GM12878 (cell line): ENCODE measurements around the gene RALGAPA2.

Source experiments
- CREB1 ChIP-seq: IDR thresholded peaks from 2 replicates; pipeline ENCODE4 v1.6.1; 2012; ENCODE audit warnings: low read depth, mild to moderate bottlenecking, inconsistent platforms
- EED ChIP-seq: sonication (generic); IDR thresholded peaks from 2 replicates; pipeline ENCODE4 v1.6.1; 2016; ENCODE audit warnings: antibody characterized with exemption, low read depth
- GATAD2B ChIP-seq: fragments of 450-650 bp; conservative IDR thresholded peaks from 2 replicates; pipeline ENCODE4 v1.6.1; 2017; ENCODE audit warnings: low read depth, mild to moderate bottlenecking, moderate library complexity
- POLR2A ChIP-seq: IDR thresholded peaks from 2 replicates; pipeline ENCODE4 v1.6.1; 2011; ENCODE audit warnings: low read depth, mild to moderate bottlenecking, low read length
- POLR2AphosphoS2 ChIP-seq: IDR thresholded peaks from 2 replicates; pipeline ENCODE4 v1.6.1; 2011; ENCODE audit warnings: low read depth, mild to moderate bottlenecking, low read length, improper control_type of control experiment, moderate library complexity
- POLR2AphosphoS5 ChIP-seq: IDR thresholded peaks from 2 replicates; pipeline ENCODE4 v1.6.1; 2011; ENCODE audit warnings: mild to moderate bottlenecking, low read length, inconsistent platforms
- SMC3 ChIP-seq: IDR thresholded peaks from 2 replicates; pipeline ENCODE4 v1.6.1; 2011; ENCODE audit warnings: low read length, improper control_type of control experiment, borderline replicate concordance
- ZBTB40 ChIP-seq: fragments of 450-650 bp; IDR thresholded peaks from 2 replicates; pipeline ENCODE4 v1.6.1; 2016; ENCODE audit warnings: mild to moderate bottlenecking, moderate library complexity, borderline replicate concordance
- ZNF274 ChIP-seq: IDR thresholded peaks from one replicate; pipeline ENCODE4 v1.8.0; 2011; ENCODE audit not compliant: insufficient read length, insufficient read depth
- TF ChIP-seq, protein P1 (sequence below), 3 experiments: IDR thresholded peaks in 2 of 3; conservative IDR thresholded peaks in 1 of 3; 2 replicates each; pipeline ENCODE4 v1.5.1; 2011; ENCODE audit warnings: low read depth in 3 of 3, low read length in 3 of 3, mild to moderate bottlenecking in 3 of 3, control low read depth in 2 of 3, moderate library complexity in 2 of 3, inconsistent platforms in 1 of 3, mixed read lengths in 1 of 3; ENCODE audit not compliant: control insufficient read depth in 2 of 3, insufficient read depth in 1 of 3; ENCODE audit errors: extremely low read depth in 1 of 3
- TF ChIP-seq, protein P2 (sequence below): fragments of 450-650 bp; IDR thresholded peaks from 2 replicates; pipeline ENCODE4 v1.6.1; 2016; ENCODE audit warnings: mild to moderate bottlenecking
- TF ChIP-seq, protein P3 (sequence below): fragments of 450-650 bp; IDR thresholded peaks from 2 replicates; pipeline ENCODE4 v1.6.1; 2018; ENCODE audit warnings: borderline replicate concordance, mild to moderate bottlenecking; ENCODE audit not compliant: partially characterized antibody
- TF ChIP-seq, protein P4 (sequence below): IDR thresholded peaks from 2 replicates; pipeline ENCODE4 v1.6.1; 2012; ENCODE audit warnings: low read depth, low read length, improper control_type of control experiment

- no peak for TF ChIP-seq CREB1
- TF ChIP-seq ZBTB40 = no peak
- TF ChIP-seq, protein P1, sequence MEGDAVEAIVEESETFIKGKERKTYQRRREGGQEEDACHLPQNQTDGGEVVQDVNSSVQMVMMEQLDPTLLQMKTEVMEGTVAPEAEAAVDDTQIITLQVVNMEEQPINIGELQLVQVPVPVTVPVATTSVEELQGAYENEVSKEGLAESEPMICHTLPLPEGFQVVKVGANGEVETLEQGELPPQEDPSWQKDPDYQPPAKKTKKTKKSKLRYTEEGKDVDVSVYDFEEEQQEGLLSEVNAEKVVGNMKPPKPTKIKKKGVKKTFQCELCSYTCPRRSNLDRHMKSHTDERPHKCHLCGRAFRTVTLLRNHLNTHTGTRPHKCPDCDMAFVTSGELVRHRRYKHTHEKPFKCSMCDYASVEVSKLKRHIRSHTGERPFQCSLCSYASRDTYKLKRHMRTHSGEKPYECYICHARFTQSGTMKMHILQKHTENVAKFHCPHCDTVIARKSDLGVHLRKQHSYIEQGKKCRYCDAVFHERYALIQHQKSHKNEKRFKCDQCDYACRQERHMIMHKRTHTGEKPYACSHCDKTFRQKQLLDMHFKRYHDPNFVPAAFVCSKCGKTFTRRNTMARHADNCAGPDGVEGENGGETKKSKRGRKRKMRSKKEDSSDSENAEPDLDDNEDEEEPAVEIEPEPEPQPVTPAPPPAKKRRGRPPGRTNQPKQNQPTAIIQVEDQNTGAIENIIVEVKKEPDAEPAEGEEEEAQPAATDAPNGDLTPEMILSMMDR (IDR thresholded peaks at IDR 0.05 in 2 of 3, conservative IDR thresholded peaks at IDR 0.05 in 1 of 3; ENCODE audit: control insufficient read depth in 2 of 3, extremely low read depth in 1 of 3, insufficient read depth in 1 of 3, low read depth in 3 of 3, low read length in 3 of 3) = no peak
- TF ChIP-seq GATAD2B = no peak
- TF ChIP-seq EED = no peak
- TF ChIP-seq POLR2AphosphoS2 = no peak
- no peak for TF ChIP-seq POLR2A
- TF ChIP-seq ZNF274 = no peak
- TF ChIP-seq, protein P2, sequence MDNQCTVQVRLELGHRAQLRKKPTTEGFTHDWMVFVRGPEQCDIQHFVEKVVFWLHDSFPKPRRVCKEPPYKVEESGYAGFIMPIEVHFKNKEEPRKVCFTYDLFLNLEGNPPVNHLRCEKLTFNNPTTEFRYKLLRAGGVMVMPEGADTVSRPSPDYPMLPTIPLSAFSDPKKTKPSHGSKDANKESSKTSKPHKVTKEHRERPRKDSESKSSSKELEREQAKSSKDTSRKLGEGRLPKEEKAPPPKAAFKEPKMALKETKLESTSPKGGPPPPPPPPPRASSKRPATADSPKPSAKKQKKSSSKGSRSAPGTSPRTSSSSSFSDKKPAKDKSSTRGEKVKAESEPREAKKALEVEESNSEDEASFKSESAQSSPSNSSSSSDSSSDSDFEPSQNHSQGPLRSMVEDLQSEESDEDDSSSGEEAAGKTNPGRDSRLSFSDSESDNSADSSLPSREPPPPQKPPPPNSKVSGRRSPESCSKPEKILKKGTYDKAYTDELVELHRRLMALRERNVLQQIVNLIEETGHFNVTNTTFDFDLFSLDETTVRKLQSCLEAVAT = no peak
- TF ChIP-seq, protein P3, sequence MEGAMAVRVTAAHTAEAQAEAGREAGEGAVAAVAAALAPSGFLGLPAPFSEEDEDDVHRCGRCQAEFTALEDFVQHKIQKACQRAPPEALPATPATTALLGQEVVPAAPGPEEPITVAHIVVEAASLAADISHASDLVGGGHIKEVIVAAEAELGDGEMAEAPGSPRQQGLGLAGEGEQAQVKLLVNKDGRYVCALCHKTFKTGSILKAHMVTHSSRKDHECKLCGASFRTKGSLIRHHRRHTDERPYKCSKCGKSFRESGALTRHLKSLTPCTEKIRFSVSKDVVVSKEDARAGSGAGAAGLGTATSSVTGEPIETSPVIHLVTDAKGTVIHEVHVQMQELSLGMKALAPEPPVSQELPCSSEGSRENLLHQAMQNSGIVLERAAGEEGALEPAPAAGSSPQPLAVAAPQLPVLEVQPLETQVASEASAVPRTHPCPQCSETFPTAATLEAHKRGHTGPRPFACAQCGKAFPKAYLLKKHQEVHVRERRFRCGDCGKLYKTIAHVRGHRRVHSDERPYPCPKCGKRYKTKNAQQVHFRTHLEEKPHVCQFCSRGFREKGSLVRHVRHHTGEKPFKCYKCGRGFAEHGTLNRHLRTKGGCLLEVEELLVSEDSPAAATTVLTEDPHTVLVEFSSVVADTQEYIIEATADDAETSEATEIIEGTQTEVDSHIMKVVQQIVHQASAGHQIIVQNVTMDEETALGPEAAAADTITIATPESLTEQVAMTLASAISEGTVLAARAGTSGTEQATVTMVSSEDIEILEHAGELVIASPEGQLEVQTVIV = no peak
- TF ChIP-seq SMC3 = no peak
- no peak for TF ChIP-seq POLR2AphosphoS5
- TF ChIP-seq, protein P4, sequence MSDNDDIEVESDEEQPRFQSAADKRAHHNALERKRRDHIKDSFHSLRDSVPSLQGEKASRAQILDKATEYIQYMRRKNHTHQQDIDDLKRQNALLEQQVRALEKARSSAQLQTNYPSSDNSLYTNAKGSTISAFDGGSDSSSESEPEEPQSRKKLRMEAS = no peak
Measured at GRCh38 chr20:20476504-20476903, 235.9 kb downstream of the RALGAPA2 start.
